GM12874 (cell line): ENCODE data around the gene ZNF236.

Experiments used
- CTCF ChIP-seq: IDR thresholded peaks from 2 replicates; pipeline ENCODE4 v1.5.1; 2011; ENCODE audit warnings: low read depth, mild to moderate bottlenecking, control low read depth, low read length, moderate library complexity; ENCODE audit not compliant: insufficient read depth

Gene ZNF236

GRCh38 chr18:77009675-77010074 lies 187.3 kb downstream of the ZNF236 start:
- TF ChIP-seq CTCF = no peak

GRCh38 chr18:77012120-77012519 lies 189.8 kb downstream of the ZNF236 start:
- no peak for TF ChIP-seq CTCF

DNA sequence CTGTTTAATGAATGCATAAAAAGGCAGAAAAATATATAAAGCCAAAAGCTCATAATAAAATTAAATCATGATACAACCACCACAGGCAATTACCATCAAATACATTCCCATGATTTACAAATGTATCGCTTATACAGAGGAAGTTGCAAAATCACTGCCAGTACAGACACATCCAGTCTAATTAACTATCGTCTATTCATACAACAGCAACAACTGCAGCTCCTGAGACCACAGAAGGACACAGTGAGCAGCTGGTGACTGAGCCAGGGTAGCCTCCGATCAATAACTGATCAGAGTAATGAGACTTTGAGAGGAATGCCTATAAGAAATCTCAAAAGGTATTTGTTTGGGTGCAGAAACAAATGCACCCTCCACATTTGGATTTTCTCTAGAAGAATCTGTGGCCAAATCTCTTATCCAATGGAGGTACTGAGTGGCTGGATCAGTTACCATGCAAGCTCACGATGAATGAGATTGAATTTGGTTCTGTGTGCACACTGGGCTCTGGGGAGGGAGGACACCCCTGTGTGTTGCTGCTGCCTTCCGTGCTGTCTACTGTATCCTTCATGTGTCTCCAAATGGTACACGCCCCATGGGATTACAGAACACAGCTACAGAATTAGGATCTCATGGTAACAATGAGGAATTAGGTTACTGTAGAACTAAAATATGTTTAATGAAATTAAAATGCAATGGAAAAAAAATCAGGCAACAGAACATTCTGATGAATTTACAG lies 190.6 kb downstream of the ZNF236 start:
- TF ChIP-seq CTCF = no peak

DNA sequence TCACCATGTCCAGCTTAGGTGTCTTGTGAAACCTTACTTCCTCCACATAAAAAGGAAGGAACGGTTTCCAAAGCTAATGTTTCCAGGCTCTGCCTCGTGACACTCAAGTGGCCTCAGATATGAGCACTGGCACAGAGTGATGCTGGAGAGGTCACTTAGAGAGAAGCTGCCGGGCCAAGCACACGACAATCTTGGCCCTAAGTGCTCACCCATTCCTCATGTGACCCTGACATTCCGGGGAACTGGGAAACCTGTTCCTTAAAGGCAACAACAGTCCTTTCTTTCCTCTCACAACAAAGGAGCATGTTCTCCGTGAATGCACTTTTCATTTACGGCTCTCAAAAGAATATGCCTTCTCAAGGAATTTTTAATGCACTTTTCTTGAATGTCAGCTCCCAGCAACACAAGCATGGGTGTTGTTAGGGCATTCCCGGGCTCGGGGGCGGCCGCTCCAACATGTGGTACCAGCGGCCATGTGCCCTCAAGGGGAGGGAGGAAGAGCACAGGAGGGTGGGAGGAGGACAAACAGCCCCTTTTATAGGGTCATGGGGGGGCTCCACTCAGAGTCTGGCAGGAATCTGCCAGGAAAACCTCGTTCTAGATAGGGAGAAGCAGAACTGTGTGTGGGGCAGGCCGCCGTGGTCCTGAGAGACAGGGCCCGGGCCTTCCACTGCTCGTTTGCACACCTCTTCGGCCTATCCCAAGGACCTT lies 191.6 kb downstream of the ZNF236 start:
- no peak for TF ChIP-seq CTCF

- no peak for TF ChIP-seq CTCF
These were observed 192.2 kb downstream of the ZNF236 start for GRCh38 chr18:77014538-77014937.

GRCh38 chr18:77015169-77015568 lies 192.8 kb downstream of the ZNF236 start:
- TF ChIP-seq CTCF = no peak

- no peak for TF ChIP-seq CTCF
These were observed 193.7 kb downstream of the ZNF236 start for GRCh38 chr18:77015771-77016710.
